ENCODE data around the gene ZNF382. TPM values are rescaled to one million over a fixed set of nuclear protein-coding genes. Genes with fewer than 3 reads are reported as not detected.

ZNF382 gene
- total RNA-seq, 1 experiment from 2014 or later = 0.55 TPM

- BruUV-seq (replicated peaks) = no TSS peak
- intact Hi-C loops (cut with micrococcal nuclease; ENCODE audit: unreplicated experiment) = no loop called here
- H4K20me1 ChIP-seq (ENCODE audit: insufficient read depth) = no peaks in the 10 kb centered on the region
- no peaks in the 10 kb centered on the region for H3K27me3 ChIP-seq (ENCODE audit: insufficient read depth, low read depth)
- no peaks in the 10 kb centered on the region for H3K9me2 ChIP-seq (ENCODE audit: insufficient read depth)
- CTCF ChIA-PET = no interaction called here
- no peak overlapping the region for H2AFZ ChIP-seq
- peaks cover 9% of the 10 kb centered on the region for H3K9me3 ChIP-seq (ENCODE audit: insufficient read depth, low read depth)
- 0 out of 2 replicates have a peak, but pooled peaks cover 8% of the 10 kb centered on the region for H3K36me3 ChIP-seq (ENCODE audit: low read depth)
- H3K4me3 ChIP-seq = no peak overlapping the region
- no peak for TF ChIP-seq EZH2 (IDR thresholded peaks at IDR 0.05; ENCODE audit: low read depth)
- TF ChIP-seq, protein P1, sequence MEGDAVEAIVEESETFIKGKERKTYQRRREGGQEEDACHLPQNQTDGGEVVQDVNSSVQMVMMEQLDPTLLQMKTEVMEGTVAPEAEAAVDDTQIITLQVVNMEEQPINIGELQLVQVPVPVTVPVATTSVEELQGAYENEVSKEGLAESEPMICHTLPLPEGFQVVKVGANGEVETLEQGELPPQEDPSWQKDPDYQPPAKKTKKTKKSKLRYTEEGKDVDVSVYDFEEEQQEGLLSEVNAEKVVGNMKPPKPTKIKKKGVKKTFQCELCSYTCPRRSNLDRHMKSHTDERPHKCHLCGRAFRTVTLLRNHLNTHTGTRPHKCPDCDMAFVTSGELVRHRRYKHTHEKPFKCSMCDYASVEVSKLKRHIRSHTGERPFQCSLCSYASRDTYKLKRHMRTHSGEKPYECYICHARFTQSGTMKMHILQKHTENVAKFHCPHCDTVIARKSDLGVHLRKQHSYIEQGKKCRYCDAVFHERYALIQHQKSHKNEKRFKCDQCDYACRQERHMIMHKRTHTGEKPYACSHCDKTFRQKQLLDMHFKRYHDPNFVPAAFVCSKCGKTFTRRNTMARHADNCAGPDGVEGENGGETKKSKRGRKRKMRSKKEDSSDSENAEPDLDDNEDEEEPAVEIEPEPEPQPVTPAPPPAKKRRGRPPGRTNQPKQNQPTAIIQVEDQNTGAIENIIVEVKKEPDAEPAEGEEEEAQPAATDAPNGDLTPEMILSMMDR (conservative IDR thresholded peaks at IDR 0.05) = no peak
- no peaks in the 10 kb centered on the region for H3K4me1 ChIP-seq (replicated peaks; ENCODE audit: insufficient read depth)
- H3K27ac ChIP-seq = no peak overlapping the region
- no peaks in the 10 kb centered on the region for H3F3A ChIP-seq (ENCODE audit: insufficient read depth, low read depth)
- POLR2A ChIA-PET (ENCODE audit: unreplicated experiment) = no interaction called here
- 0 out of 2 replicates have a peak, but pooled peaks cover 6% of the 10 kb centered on the region for H3K79me2 ChIP-seq (ENCODE audit: low read depth)
- DNase-seq = no peak
- no peak overlapping the region for H3K4me2 ChIP-seq
Observed at GRCh38 chr19:36674201-36674600, 69.1 kb downstream of the ZNF382 start.

DNA sequence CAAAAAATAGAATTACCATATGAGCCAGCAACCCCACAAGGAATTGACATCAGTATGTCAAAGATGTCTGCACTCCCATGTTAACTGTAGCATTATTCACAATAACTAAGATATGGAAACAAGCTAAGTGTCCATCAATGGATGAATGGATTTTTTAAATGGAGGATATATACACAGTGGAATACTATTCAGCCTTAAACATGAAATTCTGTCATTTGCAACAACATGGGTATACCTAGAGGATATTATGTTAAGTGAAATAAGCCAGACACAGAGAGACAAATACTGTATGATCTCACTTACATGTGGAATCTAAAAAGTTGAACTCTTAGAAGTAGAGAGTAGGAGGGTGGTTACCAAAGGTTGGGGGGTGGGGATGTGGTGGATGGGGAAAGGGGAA is 74.3 kb downstream of the ZNF382 start:
- Histone ChIP-seq H3K4me1 (replicated peaks; ENCODE audit: insufficient read depth) (no peaks in the 10 kb centered on the region), H3K4me3 (no peak overlapping the region), H4K20me1 (ENCODE audit: insufficient read depth) (no peaks in the 10 kb centered on the region), H2AFZ (no peak overlapping the region), H3K79me2 (ENCODE audit: low read depth) (no peaks in the 10 kb centered on the region), H3F3A (ENCODE audit: insufficient read depth, low read depth) (no peaks in the 10 kb centered on the region), H3K27ac (no peak overlapping the region), H3K36me3 (ENCODE audit: low read depth) (0 out of 2 replicates have a peak, but pooled peaks cover 4% of the 10 kb centered on the region), H3K9me3 (ENCODE audit: insufficient read depth, low read depth) (no peaks in the 10 kb centered on the region; the same call in none of the 2 replicates), H3K4me2 (no peak overlapping the region), H3K27me3 (ENCODE audit: insufficient read depth, low read depth) (no peaks in the 10 kb centered on the region), H3K9me2 (ENCODE audit: insufficient read depth) (no peaks in the 10 kb centered on the region)
- no peak for DNase-seq
- ChIA-PET CTCF (no interaction called here), POLR2A (ENCODE audit: unreplicated experiment) (interaction anchor here (0.6 kb wide), 1 partner anchor 497 kb away, joined by 5 read pairs; no protein-coding TSS in a partner anchor)
- no TSS peak for BruUV-seq (replicated peaks)
- no peak for TF ChIP-seq EZH2 (IDR thresholded peaks at IDR 0.05; ENCODE audit: low read depth)
- TF ChIP-seq, protein P1 (conservative IDR thresholded peaks at IDR 0.05) = no peak
- intact Hi-C loops (cut with micrococcal nuclease; ENCODE audit: unreplicated experiment) = no loop called here

Other genes starting within 250 kb of the ZNF382 start
- 5.9 and 6.7 TPM in 2 replicates for gene ZFP14, start 226.1 kb upstream of the ZNF382 start, total RNA-seq (2021)
- 1.8 and 1.9 TPM in 2 replicates for gene ZFP82, start 186.7 kb upstream of the ZNF382 start, total RNA-seq (2021)
- gene ZNF566, start 115.8 kb upstream of the ZNF382 start, total RNA-seq (2021) = 6.0 and 7.9 TPM in 2 replicates
- gene ZNF260, start 77.0 kb upstream of the ZNF382 start, total RNA-seq (2021) = 9.4 and 10.6 TPM in 2 replicates
- 4.0 and 4.2 TPM in 2 replicates for gene ZNF529, start 32.0 kb upstream of the ZNF382 start, total RNA-seq (2021)
- gene ZNF461, start 61.5 kb downstream of the ZNF382 start, total RNA-seq (2021) = 5.2 and 9.2 TPM in 2 replicates
- gene ZNF567, start 82.3 kb downstream of the ZNF382 start, total RNA-seq (2021) = 7.0 and 7.9 TPM in 2 replicates
- 4.0 and 6.0 TPM in 2 replicates for gene ZNF850, start 167.5 kb downstream of the ZNF382 start, total RNA-seq (2021)
- 5.0 and 5.9 TPM in 2 replicates for gene ZNF790, start 233.1 kb downstream of the ZNF382 start, total RNA-seq (2021)
- gene ZNF345, start 245.6 kb downstream of the ZNF382 start, total RNA-seq (2021) = 7.1 and 8.2 TPM in 2 replicates